HL-60 (cell line): ENCODE measurements around the gene SPTA1.

Source experiments
- GABPA ChIP-seq: IDR thresholded peaks from 2 replicates; pipeline ENCODE4 v1.6.1; 2012; ENCODE audit warnings: low read depth
- POLR2AphosphoS5 ChIP-seq: IDR thresholded peaks from 2 replicates; pipeline ENCODE4 v1.6.1; 2012; ENCODE audit warnings: low read depth
- SPI1 ChIP-seq: IDR thresholded peaks from 2 replicates; pipeline ENCODE4 v1.6.1; 2012; ENCODE audit warnings: low read depth, mild to moderate bottlenecking, borderline replicate concordance
- TF ChIP-seq, protein P1 (sequence below): IDR thresholded peaks from one replicate; pipeline ENCODE4 v1.5.1; 2011; ENCODE audit warnings: low read length, control low read depth, inconsistent platforms; ENCODE audit not compliant: insufficient read depth
- TF ChIP-seq, protein P2 (sequence below): IDR thresholded peaks from 2 replicates; pipeline ENCODE4 v1.6.1; 2012; ENCODE audit warnings: low read depth; ENCODE audit not compliant: insufficient replicate concordance

DNA sequence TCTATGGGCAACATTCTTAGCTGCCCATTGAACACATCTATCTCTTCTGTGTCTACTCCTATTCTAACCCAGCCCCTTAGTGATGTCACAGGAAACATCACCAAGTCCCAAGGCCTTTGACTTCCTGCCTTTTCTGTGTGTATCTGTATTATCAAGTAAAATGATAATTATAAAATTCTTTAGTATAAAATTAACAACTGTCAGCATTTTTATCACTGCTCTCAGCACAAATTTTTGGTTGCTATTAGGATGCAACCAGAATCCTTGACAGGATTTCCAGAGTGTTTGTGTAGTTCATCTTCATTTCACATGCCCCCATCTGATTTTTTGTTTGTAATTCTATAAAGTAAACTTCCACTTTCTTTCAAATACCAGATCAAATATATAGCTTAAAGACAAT, 47.6 kb downstream of the SPTA1 start:
- TF ChIP-seq, protein P1, sequence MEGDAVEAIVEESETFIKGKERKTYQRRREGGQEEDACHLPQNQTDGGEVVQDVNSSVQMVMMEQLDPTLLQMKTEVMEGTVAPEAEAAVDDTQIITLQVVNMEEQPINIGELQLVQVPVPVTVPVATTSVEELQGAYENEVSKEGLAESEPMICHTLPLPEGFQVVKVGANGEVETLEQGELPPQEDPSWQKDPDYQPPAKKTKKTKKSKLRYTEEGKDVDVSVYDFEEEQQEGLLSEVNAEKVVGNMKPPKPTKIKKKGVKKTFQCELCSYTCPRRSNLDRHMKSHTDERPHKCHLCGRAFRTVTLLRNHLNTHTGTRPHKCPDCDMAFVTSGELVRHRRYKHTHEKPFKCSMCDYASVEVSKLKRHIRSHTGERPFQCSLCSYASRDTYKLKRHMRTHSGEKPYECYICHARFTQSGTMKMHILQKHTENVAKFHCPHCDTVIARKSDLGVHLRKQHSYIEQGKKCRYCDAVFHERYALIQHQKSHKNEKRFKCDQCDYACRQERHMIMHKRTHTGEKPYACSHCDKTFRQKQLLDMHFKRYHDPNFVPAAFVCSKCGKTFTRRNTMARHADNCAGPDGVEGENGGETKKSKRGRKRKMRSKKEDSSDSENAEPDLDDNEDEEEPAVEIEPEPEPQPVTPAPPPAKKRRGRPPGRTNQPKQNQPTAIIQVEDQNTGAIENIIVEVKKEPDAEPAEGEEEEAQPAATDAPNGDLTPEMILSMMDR: no peak
- TF ChIP-seq POLR2AphosphoS5 (no peak), GABPA (no peak), SPI1 (no peak)
- TF ChIP-seq, protein P2, sequence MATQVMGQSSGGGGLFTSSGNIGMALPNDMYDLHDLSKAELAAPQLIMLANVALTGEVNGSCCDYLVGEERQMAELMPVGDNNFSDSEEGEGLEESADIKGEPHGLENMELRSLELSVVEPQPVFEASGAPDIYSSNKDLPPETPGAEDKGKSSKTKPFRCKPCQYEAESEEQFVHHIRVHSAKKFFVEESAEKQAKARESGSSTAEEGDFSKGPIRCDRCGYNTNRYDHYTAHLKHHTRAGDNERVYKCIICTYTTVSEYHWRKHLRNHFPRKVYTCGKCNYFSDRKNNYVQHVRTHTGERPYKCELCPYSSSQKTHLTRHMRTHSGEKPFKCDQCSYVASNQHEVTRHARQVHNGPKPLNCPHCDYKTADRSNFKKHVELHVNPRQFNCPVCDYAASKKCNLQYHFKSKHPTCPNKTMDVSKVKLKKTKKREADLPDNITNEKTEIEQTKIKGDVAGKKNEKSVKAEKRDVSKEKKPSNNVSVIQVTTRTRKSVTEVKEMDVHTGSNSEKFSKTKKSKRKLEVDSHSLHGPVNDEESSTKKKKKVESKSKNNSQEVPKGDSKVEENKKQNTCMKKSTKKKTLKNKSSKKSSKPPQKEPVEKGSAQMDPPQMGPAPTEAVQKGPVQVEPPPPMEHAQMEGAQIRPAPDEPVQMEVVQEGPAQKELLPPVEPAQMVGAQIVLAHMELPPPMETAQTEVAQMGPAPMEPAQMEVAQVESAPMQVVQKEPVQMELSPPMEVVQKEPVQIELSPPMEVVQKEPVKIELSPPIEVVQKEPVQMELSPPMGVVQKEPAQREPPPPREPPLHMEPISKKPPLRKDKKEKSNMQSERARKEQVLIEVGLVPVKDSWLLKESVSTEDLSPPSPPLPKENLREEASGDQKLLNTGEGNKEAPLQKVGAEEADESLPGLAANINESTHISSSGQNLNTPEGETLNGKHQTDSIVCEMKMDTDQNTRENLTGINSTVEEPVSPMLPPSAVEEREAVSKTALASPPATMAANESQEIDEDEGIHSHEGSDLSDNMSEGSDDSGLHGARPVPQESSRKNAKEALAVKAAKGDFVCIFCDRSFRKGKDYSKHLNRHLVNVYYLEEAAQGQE: no peak
